ENCODE data around the gene TPD52L1.
"Not testable (repeated sequence)": the region's sequence is repeated elsewhere in the genome, so short reads cannot be mapped to it uniquely, and the experiment has no call there.

The TPD52L1 gene

GRCh38 chr6:125144822-125145221, 8.8 kb upstream of the TPD52L1 start:
- DNase-seq, result no peak

GRCh38 chr6:125149256-125150144, 4.1 kb upstream of the TPD52L1 start:
- DNase-seq, result no peak

- DNase-seq, result no peak
These were observed 1.9 kb upstream of the TPD52L1 start for GRCh38 chr6:125151700-125152099.

GRCh38 chr6:125154118-125154760, 666 bp downstream of the TPD52L1 start:
- DNase-seq, result peak; percentile 57

- no peak for DNase-seq
These were observed 1.2 kb downstream of the TPD52L1 start for GRCh38 chr6:125154761-125155135.

- no peak for DNase-seq
These were observed 1.8 kb downstream of the TPD52L1 start for GRCh38 chr6:125155344-125155743.

- DNase-seq, result no peak
These were observed 2.9 kb downstream of the TPD52L1 start for GRCh38 chr6:125156496-125156895.

- no peak for DNase-seq
These were observed 3.7 kb downstream of the TPD52L1 start for GRCh38 chr6:125157280-125157679.

GRCh38 chr6:125157725-125158124, 4.2 kb downstream of the TPD52L1 start:
- no peak for DNase-seq

- DNase-seq, result not testable (repeated sequence)
These were observed 9.8 kb downstream of the TPD52L1 start for GRCh38 chr6:125163339-125163738.

GRCh38 chr6:125163811-125164210, 10.2 kb downstream of the TPD52L1 start:
- DNase-seq, result no peak

- no peak for DNase-seq
These were observed 11.1 kb downstream of the TPD52L1 start for GRCh38 chr6:125164696-125165095.

GRCh38 chr6:125165256-125165655, 11.7 kb downstream of the TPD52L1 start:
- no peak for DNase-seq

GRCh38 chr6:125165776-125166175, 12.2 kb downstream of the TPD52L1 start:
- DNase-seq, result no peak

- DNase-seq, result no peak
These were observed 13.1 kb downstream of the TPD52L1 start for GRCh38 chr6:125166711-125167110.

- DNase-seq, result no peak
These were observed 14.0 kb downstream of the TPD52L1 start for GRCh38 chr6:125167579-125167978.

- DNase-seq, result no peak
These were observed 15.5 kb downstream of the TPD52L1 start for GRCh38 chr6:125169058-125169457.

GRCh38 chr6:125169522-125169921, 15.9 kb downstream of the TPD52L1 start:
- DNase-seq, result no peak

- DNase-seq, result no peak
These were observed 16.8 kb downstream of the TPD52L1 start for GRCh38 chr6:125170376-125170775.

- no peak for DNase-seq
These were observed 19.9 kb downstream of the TPD52L1 start for GRCh38 chr6:125173341-125174095.

GRCh38 chr6:125174626-125175025, 21.1 kb downstream of the TPD52L1 start:
- no peak for DNase-seq

- DNase-seq, result no peak
These were observed 22.0 kb downstream of the TPD52L1 start for GRCh38 chr6:125175466-125176048.
